ENCODE measurements around the gene RIPPLY2. TPM values are rescaled to one million over a fixed set of nuclear protein-coding genes. Genes with fewer than 3 reads are reported as not detected.

RIPPLY2 gene
- total and polyA plus RNA-seq, 9 of the 15 experiments (the other 6 are each of a cell fraction or from before 2014, with no cell fraction given) = not detected

GRCh38 chr6:83854001-83854501, 891 bp downstream of the RIPPLY2 start:
- Histone ChIP-seq H3K79me2 (ENCODE audit: control insufficient read depth, insufficient read depth, low read length) (no peaks in the 10 kb centered on the region), H3K4me3 (no peak overlapping the region), H3K9me3 (replicated peaks; ENCODE audit: control insufficient read depth, insufficient read depth, low read depth, low read length) (no peaks in the 10 kb centered on the region), H3K36me3 (ENCODE audit: control insufficient read depth, insufficient read depth, low read length) (no peaks in the 10 kb centered on the region), H3K4me1 (replicated peaks in 1 of 2; ENCODE audit: control insufficient read depth in 2 of 2, insufficient read depth in 2 of 2, low read length in 2 of 2) (peaks cover 2 to 12% of the 10 kb centered on the region in 2 experiments; a peak in 1 of 5 replicates), H2AFZ (ENCODE audit: low read depth, low read length) (no peak overlapping the region), H3K27ac (ENCODE audit: extremely low read depth, low read depth, low read length) (no peak overlapping the region), H3K27me3 (ENCODE audit: control insufficient read depth in 2 of 2, insufficient read depth in 2 of 2, low read length in 2 of 2) (peaks cover 16 to 25% of the 10 kb centered on the region in 2 experiments), H4K20me1 (replicated peaks; ENCODE audit: control insufficient read depth, insufficient read depth, low read length) (no peaks in the 10 kb centered on the region), H3K4me2 (ENCODE audit: insufficient read depth, low read length) (no peak overlapping the region), H3K9me1 (ENCODE audit: control insufficient read depth, insufficient read depth, low read length) (no peaks in the 10 kb centered on the region), H3K9ac (ENCODE audit: insufficient read depth in 1 of 2, low read depth in 2 of 2, low read length in 2 of 2) (no peak overlapping the region)
- no TSS peak for BruUV-seq (replicated peaks)
- TF ChIP-seq KLF16 (IDR thresholded peaks at IDR 0.05) (no peak), CREBBP (IDR thresholded peaks at IDR 0.05; ENCODE audit: low read depth, low read length) (no peak), ZNF347 (CRISPR knock-in tag; IDR thresholded peaks at IDR 0.05; ENCODE audit: low read depth) (no peak), TARDBP (IDR thresholded peaks at IDR 0.05) (no peak), SMAD2 (IDR thresholded peaks at IDR 0.05; ENCODE audit: low read depth, low read length) (no peak), CCAR2 (IDR thresholded peaks at IDR 0.05; ENCODE audit: low read depth, low read length) (no peak)
- TF ChIP-seq, protein P1, sequence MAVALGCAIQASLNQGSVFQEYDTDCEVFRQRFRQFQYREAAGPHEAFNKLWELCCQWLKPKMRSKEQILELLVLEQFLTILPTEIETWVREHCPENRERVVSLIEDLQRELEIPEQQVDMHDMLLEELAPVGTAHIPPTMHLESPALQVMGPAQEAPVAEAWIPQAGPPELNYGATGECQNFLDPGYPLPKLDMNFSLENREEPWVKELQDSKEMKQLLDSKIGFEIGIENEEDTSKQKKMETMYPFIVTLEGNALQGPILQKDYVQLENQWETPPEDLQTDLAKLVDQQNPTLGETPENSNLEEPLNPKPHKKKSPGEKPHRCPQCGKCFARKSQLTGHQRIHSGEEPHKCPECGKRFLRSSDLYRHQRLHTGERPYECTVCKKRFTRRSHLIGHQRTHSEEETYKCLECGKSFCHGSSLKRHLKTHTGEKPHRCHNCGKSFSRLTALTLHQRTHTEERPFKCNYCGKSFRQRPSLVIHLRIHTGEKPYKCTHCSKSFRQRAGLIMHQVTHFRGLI (CRISPR knock-in tag; IDR thresholded peaks at IDR 0.05) = no peak
- TF ChIP-seq, protein P2, sequence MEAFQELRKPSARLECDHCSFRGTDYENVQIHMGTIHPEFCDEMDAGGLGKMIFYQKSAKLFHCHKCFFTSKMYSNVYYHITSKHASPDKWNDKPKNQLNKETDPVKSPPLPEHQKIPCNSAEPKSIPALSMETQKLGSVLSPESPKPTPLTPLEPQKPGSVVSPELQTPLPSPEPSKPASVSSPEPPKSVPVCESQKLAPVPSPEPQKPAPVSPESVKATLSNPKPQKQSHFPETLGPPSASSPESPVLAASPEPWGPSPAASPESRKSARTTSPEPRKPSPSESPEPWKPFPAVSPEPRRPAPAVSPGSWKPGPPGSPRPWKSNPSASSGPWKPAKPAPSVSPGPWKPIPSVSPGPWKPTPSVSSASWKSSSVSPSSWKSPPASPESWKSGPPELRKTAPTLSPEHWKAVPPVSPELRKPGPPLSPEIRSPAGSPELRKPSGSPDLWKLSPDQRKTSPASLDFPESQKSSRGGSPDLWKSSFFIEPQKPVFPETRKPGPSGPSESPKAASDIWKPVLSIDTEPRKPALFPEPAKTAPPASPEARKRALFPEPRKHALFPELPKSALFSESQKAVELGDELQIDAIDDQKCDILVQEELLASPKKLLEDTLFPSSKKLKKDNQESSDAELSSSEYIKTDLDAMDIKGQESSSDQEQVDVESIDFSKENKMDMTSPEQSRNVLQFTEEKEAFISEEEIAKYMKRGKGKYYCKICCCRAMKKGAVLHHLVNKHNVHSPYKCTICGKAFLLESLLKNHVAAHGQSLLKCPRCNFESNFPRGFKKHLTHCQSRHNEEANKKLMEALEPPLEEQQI (IDR thresholded peaks at IDR 0.05) = no peak
- 2% methylated on average over 17 of the region's 18 CpGs for WGBS (ENCODE audit: insufficient coverage, low coverage, missing lambda C conversion rate)
- ATAC-seq = no peak; the same call in 2 of the 3 replicates
- intact Hi-C loops (cut with micrococcal nuclease) (no loop called here), in situ Hi-C loops (cut with MboI) (no loop called here)
- ChIA-PET POLR2A (interaction anchor here (0.6 kb wide), 1 partner anchor 339 kb away, joined by 3 read pairs; no protein-coding TSS in a partner anchor), CTCF (ENCODE audit: low intra/inter-chr PET ratio) (no interaction called here)
- no peak for FAIRE-seq
- DNase-seq (ENCODE audit: extremely low read depth in 1 of 4, low spot score in 3 of 4) = no peak
